IMR-90 (cell line): ENCODE results near the gene SNX2. TPM values are rescaled to one million over a fixed set of nuclear protein-coding genes. Genes with fewer than 3 reads are reported as not detected.
A peak's percentile ranks its signal among the peaks of the same experiment; 100 is the strongest.

Source experiments
- ATAC-seq: fragments of 200-7000 bp; cut with Tn5 transposase; 2 replicates; pipeline ENCODE4 v1.9.1; 2020; ENCODE audit warnings: low read depth, mild to moderate bottlenecking, moderate library complexity
- BruUV-seq: library from RNA; stranded (reverse); fragments of 400-500 nt; replicated peaks from 2 replicates; lab custom pipeline; 2021; lab: Mats Ljungman, UMichigan
- CTCF ChIA-PET: fragments of 300-600 bp; formaldehyde crosslinking; extraction: SDS; loops from one replicate; lab custom pipeline; 2021; ENCODE audit warnings: antibody characterized with exemption; lab: Yijun Ruan, JAX
- POLR2A ChIA-PET: fragments of 300-600 bp; sonication (Branson Sonifier 250); formaldehyde crosslinking; loops from one replicate; lab custom pipeline; 2022; ENCODE audit warnings: antibody characterized with exemption; ENCODE audit not compliant: unreplicated experiment; lab: Charles Lee
- DNase-seq: peaks from one replicate; pipeline ENCODE4 v3.0.0; 2013
- H2AFZ ChIP-seq: replicated peaks from 2 replicates; pipeline ENCODE3; 2013; ENCODE audit warnings: low read length, mild to moderate bottlenecking; ENCODE audit not compliant: poor library complexity
- H2AK5ac ChIP-seq: 2 replicates; pipeline ENCODE4 v1.6.1; 2013; ENCODE audit warnings: low read depth, low read length, inconsistent platforms
- H2AK9ac ChIP-seq: replicated peaks from 2 replicates; pipeline ENCODE3; 2013; ENCODE audit warnings: mild to moderate bottlenecking, low read depth, low read length, moderate library complexity; ENCODE audit not compliant: poor library complexity
- H2BK120ac ChIP-seq: 2 replicates; pipeline ENCODE4 v1.6.1; 2013; ENCODE audit warnings: low read depth, low read length, inconsistent platforms
- H2BK15ac ChIP-seq: 3 replicates; pipeline ENCODE4 v1.6.1; 2013; ENCODE audit warnings: low read depth, low read length, inconsistent platforms
- H2BK20ac ChIP-seq: 2 replicates; pipeline ENCODE4 v1.6.1; 2013; ENCODE audit warnings: low read depth, mild to moderate bottlenecking, inconsistent platforms, low read length, moderate library complexity
- H2BK5ac ChIP-seq: 2 replicates; pipeline ENCODE4 v1.6.1; 2013; ENCODE audit warnings: mild to moderate bottlenecking, low read depth, low read length, inconsistent platforms; ENCODE audit not compliant: poor library complexity, severe bottlenecking
- H3K14ac ChIP-seq: replicated peaks from 2 replicates; pipeline ENCODE4 v1.6.1; 2013; ENCODE audit warnings: low read depth, low read length, inconsistent platforms
- H3K18ac ChIP-seq: 2 replicates; pipeline ENCODE4 v1.6.1; 2013; ENCODE audit warnings: low read depth, low read length, control low read depth
- H3K23ac ChIP-seq: 2 replicates; pipeline ENCODE4 v1.6.1; 2013; ENCODE audit warnings: low read depth, low read length, inconsistent platforms
- H3K27ac ChIP-seq: 2 replicates; pipeline ENCODE4 v1.5.1; 2013; ENCODE audit warnings: mild to moderate bottlenecking, control low read depth, low read length; ENCODE audit not compliant: insufficient read depth
- H3K27me3 ChIP-seq: 2 replicates; pipeline ENCODE4 v1.6.1; 2013; ENCODE audit warnings: low read length; ENCODE audit not compliant: control insufficient read depth, insufficient read depth
- H3K36me3 ChIP-seq: 2 replicates; pipeline ENCODE4 v1.6.1; 2013; ENCODE audit warnings: low read length, mixed read lengths; ENCODE audit not compliant: control insufficient read depth, insufficient read depth
- H3K4ac ChIP-seq: 2 replicates; pipeline ENCODE4 v1.6.1; 2013; ENCODE audit warnings: low read depth, low read length, inconsistent platforms
- H3K4me1 ChIP-seq: 2 replicates; pipeline ENCODE4 v1.6.1; 2013; ENCODE audit warnings: low read length, mixed read lengths; ENCODE audit not compliant: control insufficient read depth, insufficient read depth
- H3K4me2 ChIP-seq: 2 replicates; pipeline ENCODE4 v1.6.1; 2013; ENCODE audit warnings: low read depth, mild to moderate bottlenecking, control low read depth, low read length, moderate library complexity
- H3K4me3 ChIP-seq: 2 replicates; pipeline ENCODE4 v1.5.1; 2013; ENCODE audit warnings: low read depth, mild to moderate bottlenecking, control low read depth, low read length, moderate library complexity; ENCODE audit not compliant: insufficient read depth
- H3K56ac ChIP-seq: 2 replicates; pipeline ENCODE4 v1.6.1; 2013; ENCODE audit warnings: low read length, inconsistent platforms; ENCODE audit not compliant: insufficient read depth; ENCODE audit errors: extremely low read depth
- H3K79me1 ChIP-seq, 2 experiments: 2 replicates each; pipeline ENCODE4 v1.6.1; 2013; ENCODE audit warnings: low read length in 2 of 2, inconsistent platforms in 1 of 2, low read depth in 1 of 2
- H3K9ac ChIP-seq: 2 replicates; pipeline ENCODE4 v1.6.1; 2013; ENCODE audit warnings: low read depth, low read length, control low read depth
- H3K9me1 ChIP-seq: 2 replicates; pipeline ENCODE4 v1.6.1; 2013; ENCODE audit warnings: low read length, inconsistent platforms; ENCODE audit not compliant: insufficient read depth
- H3K9me3 ChIP-seq: 2 replicates; pipeline ENCODE4 v1.6.1; 2013; ENCODE audit warnings: low read length; ENCODE audit not compliant: control insufficient read depth, insufficient read depth
- H4K20me1 ChIP-seq: 2 replicates; pipeline ENCODE4 v1.6.1; 2013; ENCODE audit warnings: low read length, inconsistent platforms; ENCODE audit not compliant: insufficient read depth
- H4K5ac ChIP-seq: 2 replicates; pipeline ENCODE4 v1.6.1; 2013; ENCODE audit warnings: mild to moderate bottlenecking, low read depth, low read length, control low read depth
- H4K8ac ChIP-seq, 2 experiments: 2 replicates each; pipeline ENCODE4 v1.6.1; 2013; ENCODE audit warnings: low read depth in 2 of 2, low read length in 2 of 2, control low read depth in 1 of 2, inconsistent platforms in 1 of 2
- H4K91ac ChIP-seq: 2 replicates; pipeline ENCODE4 v1.6.1; 2013; ENCODE audit warnings: low read depth, low read length, inconsistent platforms; ENCODE audit not compliant: insufficient read depth
- POLR2A ChIP-seq: IDR thresholded peaks from 2 replicates; pipeline ENCODE4 v1.6.1; 2012; ENCODE audit warnings: mild to moderate bottlenecking, low read depth, low read length
- RCOR1 ChIP-seq: IDR thresholded peaks from 2 replicates; pipeline ENCODE4 v1.6.1; 2012; ENCODE audit warnings: mild to moderate bottlenecking, low read length, improper control_type of control experiment; ENCODE audit not compliant: insufficient replicate concordance
- WGBS, 2 experiments: methylation state at CpG; one replicate each; pipeline versions ENCODE4 v1.1.5 to v1.1.7; 2013; ENCODE audit warnings: missing lambda C conversion rate in 2 of 2; ENCODE audit not compliant: insufficient read length in 1 of 2; ENCODE audit errors: extremely low coverage in 2 of 2; 5-methylcytosine and 5-hydroxymethylcytosine counted together
- dilution Hi-C: fragments of 300-500 bp; cut with HindIII; formaldehyde crosslinking; loops from one replicate; pipeline ENCODE4 v1.14.3; 2018; ENCODE audit warnings: low sequenced_read_pairs; ENCODE audit not compliant: unreplicated experiment
- in situ Hi-C: fragments of 300-500 bp; cut with MboI; formaldehyde crosslinking; loops from 3 replicates; pipeline ENCODE4 v1.14.3; 2019; ENCODE audit warnings: low sequenced_read_pairs, inconsistent platforms, mixed read lengths
- intact Hi-C: fragments of 100-400 bp; cut with micrococcal nuclease; formaldehyde crosslinking; loops from 2 replicates; pipeline ENCODE4 v1.10.0; 2022
- polyA plus RNA-seq, 3 experiments: library from polyadenylated mRNA; depleted of rRNA; stranded (reverse); fragments of >200 nt; gene quantifications; 2 replicates each; pipeline ENCODE4 v1.2.3, GENCODE V29; 2012; ENCODE audit warnings: low replicate concordance in 1 of 3
- total RNA-seq: library from RNA; depleted of rRNA; stranded (reverse); fragments of >200 nt; gene quantifications from 2 replicates; pipeline ENCODE4 v1.2.3, GENCODE V29; 2012

SNX2 gene
- total and polyA plus RNA-seq, 2 of the 4 experiments (the other 2 are of a cell fraction): 26.3 to 52.9 TPM

GRCh38 chr5:122835681-122836080, 60.8 kb downstream of the SNX2 start:
- H3K14ac ChIP-seq: no peak overlapping the region
- TF ChIP-seq POLR2A: no peak
- no peak for TF ChIP-seq RCOR1
- no peak overlapping the region for H4K91ac ChIP-seq
- H3K4me2 ChIP-seq: no peak overlapping the region
- H2AK9ac ChIP-seq: no peak overlapping the region
- no peaks in the 10 kb centered on the region for H3K4me1 ChIP-seq
- H2BK5ac ChIP-seq: no peak overlapping the region
- no peak overlapping the region for H2BK20ac ChIP-seq
- no peak for DNase-seq
- H3K9me3 ChIP-seq: no peaks in the 10 kb centered on the region
- H3K4ac ChIP-seq: no peak overlapping the region
- H4K5ac ChIP-seq: no peak overlapping the region
- dilution Hi-C loops: no loop called here
- no peak overlapping the region for H3K23ac ChIP-seq
- in situ Hi-C loops: no loop called here
- H3K9me1 ChIP-seq: no peaks in the 10 kb centered on the region
- H3K27ac ChIP-seq: no peak overlapping the region
- peak; percentile 42; the same call in 1 of the 2 replicates for ATAC-seq
- no peak overlapping the region for H3K56ac ChIP-seq
- no peak overlapping the region for H3K4me3 ChIP-seq
- ChIA-PET POLR2A (no interaction called here), CTCF (no interaction called here)
- H3K9ac ChIP-seq: no peak overlapping the region
- no peaks in the 10 kb centered on the region for H3K79me1 ChIP-seq
- no TSS peak for BruUV-seq
- H4K8ac ChIP-seq: no peak overlapping the region
- H2BK15ac ChIP-seq: no peak overlapping the region
- H3K18ac ChIP-seq: no peak overlapping the region
- intact Hi-C loops: no loop called here
- H4K20me1 ChIP-seq: no peaks in the 10 kb centered on the region
- H2BK120ac ChIP-seq: no peak overlapping the region
- WGBS, 2 experiments: no CpG with 5 or more reads among the region's 1 CpG
- H2AFZ ChIP-seq: no peak overlapping the region
- H3K27me3 ChIP-seq: no peaks in the 10 kb centered on the region
- H3K36me3 ChIP-seq: no peaks in the 10 kb centered on the region
- H2AK5ac ChIP-seq: no peak overlapping the region
